Activated B cell treated with CpG ODN at 0.5 μM for 24 hours (primary cell): Measurements from ENCODE around the gene MEAF6. TPM values are rescaled to one million over a fixed set of nuclear protein-coding genes. Genes with fewer than 3 reads are reported as not detected.
A peak's percentile ranks its signal among the peaks of the same experiment; 100 is the strongest.
"Not testable (repeated sequence)": the region's sequence is repeated elsewhere in the genome, so short reads cannot be mapped to it uniquely, and the experiment has no call there.

Source experiments
- ATAC-seq: fragments of 200-7000 bp; cut with Tn5 transposase; one replicate; pipeline ENCODE4 v1.10.0; 2021; ENCODE audit warnings: low read depth, mild to moderate bottlenecking, moderate library complexity
- CTCF ChIA-PET: fragments of 350-600 bp; sonication (Branson Sonifier 250); formaldehyde crosslinking; loops from one replicate; lab custom pipeline; 2021; ENCODE audit warnings: antibody characterized with exemption; lab: Charles Lee
- POLR2A ChIA-PET: fragments of 350-600 bp; sonication (Branson Sonifier 250); formaldehyde crosslinking; loops from one replicate; lab custom pipeline; 2021; ENCODE audit warnings: antibody characterized with exemption; lab: Charles Lee
- DNase-seq: peaks from one replicate; pipeline ENCODE4 v3.0.0; 2022
- H3K27ac Mint-ChIP-seq: one replicate; pipeline ENCODE4 v1.8.0; 2020; ENCODE audit warnings: mixed read lengths
- H3K27me3 Mint-ChIP-seq: one replicate; pipeline ENCODE4 v1.8.0; 2021; ENCODE audit warnings: mixed read lengths
- H3K36me3 Mint-ChIP-seq: one replicate; pipeline ENCODE4 v1.8.0; 2021; ENCODE audit warnings: low read depth, mixed read lengths
- H3K4me1 Mint-ChIP-seq: one replicate; pipeline ENCODE4 v1.8.0; 2021; ENCODE audit warnings: mixed read lengths
- H3K4me3 Mint-ChIP-seq: one replicate; pipeline ENCODE4 v1.8.0; 2020; ENCODE audit warnings: mild to moderate bottlenecking, mixed read lengths
- H3K9me3 Mint-ChIP-seq: one replicate; pipeline ENCODE4 v1.8.0; 2020; ENCODE audit warnings: mixed read lengths
- intact Hi-C: fragments of 100-400 bp; cut with micrococcal nuclease; formaldehyde crosslinking; loops from one replicate; pipeline ENCODE4 v1.15.1; 2024
- total RNA-seq: library from RNA; stranded (reverse); gene quantifications from 2 replicates; pipeline ENCODE4 v1.2.3, GENCODE V29; 2022
- TF ChIP-seq, protein P1 (sequence below): fragments of 200-600 bp; IDR thresholded peaks from one replicate; pipeline ENCODE4 v1.8.0; 2022; ENCODE audit warnings: antibody characterized with exemption, mild to moderate bottlenecking

Gene MEAF6
- total RNA-seq, 1 donor from 2014 or later = 59.9 TPM

DNA sequence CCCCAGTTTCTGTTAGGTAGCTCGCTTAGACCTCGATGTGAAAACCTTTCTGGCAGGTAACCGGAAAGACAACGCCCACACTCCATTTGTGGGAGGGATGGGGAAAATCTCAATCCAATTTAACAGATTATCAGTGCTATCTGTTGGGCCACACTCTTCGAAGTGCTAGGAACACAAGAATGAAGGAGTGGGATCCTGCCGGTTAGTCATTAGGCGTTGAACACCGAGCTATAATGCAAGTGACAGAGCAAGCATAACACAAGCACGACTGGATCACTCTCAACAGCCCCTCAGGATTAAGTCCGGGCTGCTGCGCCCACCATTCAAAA is 39.0 kb upstream of the MEAF6 start:
- peaks cover 9% of the 10 kb centered on the region for H3K27me3 Mint-ChIP-seq
- ChIA-PET POLR2A (interaction anchor here (0.9 to 1.4 kb wide), 8 partner anchors 11 to 378 kb away, joined by 3 to 8 read pairs (median 5); partner anchors contain the start of genes CDCA8, MEAF6 and ZC3H12A), CTCF (interaction anchor here (1.4 to 1.5 kb wide), 3 partner anchors 39 to 66 kb away, joined by 3 to 5 read pairs (median 4); no protein-coding TSS in a partner anchor)
- H3K36me3 Mint-ChIP-seq = peaks cover 47% of the 10 kb centered on the region
- H3K4me3 Mint-ChIP-seq = peak overlapping the region; percentile 96
- ATAC-seq = peak; percentile 6
- intact Hi-C loops = loop anchor here (5.0 kb wide), 1 partner anchor 96 kb away; no protein-coding TSS in a partner anchor
- H3K27ac Mint-ChIP-seq = peak overlapping the region; percentile 95
- H3K9me3 Mint-ChIP-seq = no peaks in the 10 kb centered on the region
- H3K4me1 Mint-ChIP-seq = peaks cover 34% of the 10 kb centered on the region
- DNase-seq = no peak
- TF ChIP-seq, protein P1, sequence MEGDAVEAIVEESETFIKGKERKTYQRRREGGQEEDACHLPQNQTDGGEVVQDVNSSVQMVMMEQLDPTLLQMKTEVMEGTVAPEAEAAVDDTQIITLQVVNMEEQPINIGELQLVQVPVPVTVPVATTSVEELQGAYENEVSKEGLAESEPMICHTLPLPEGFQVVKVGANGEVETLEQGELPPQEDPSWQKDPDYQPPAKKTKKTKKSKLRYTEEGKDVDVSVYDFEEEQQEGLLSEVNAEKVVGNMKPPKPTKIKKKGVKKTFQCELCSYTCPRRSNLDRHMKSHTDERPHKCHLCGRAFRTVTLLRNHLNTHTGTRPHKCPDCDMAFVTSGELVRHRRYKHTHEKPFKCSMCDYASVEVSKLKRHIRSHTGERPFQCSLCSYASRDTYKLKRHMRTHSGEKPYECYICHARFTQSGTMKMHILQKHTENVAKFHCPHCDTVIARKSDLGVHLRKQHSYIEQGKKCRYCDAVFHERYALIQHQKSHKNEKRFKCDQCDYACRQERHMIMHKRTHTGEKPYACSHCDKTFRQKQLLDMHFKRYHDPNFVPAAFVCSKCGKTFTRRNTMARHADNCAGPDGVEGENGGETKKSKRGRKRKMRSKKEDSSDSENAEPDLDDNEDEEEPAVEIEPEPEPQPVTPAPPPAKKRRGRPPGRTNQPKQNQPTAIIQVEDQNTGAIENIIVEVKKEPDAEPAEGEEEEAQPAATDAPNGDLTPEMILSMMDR = no peak

DNA sequence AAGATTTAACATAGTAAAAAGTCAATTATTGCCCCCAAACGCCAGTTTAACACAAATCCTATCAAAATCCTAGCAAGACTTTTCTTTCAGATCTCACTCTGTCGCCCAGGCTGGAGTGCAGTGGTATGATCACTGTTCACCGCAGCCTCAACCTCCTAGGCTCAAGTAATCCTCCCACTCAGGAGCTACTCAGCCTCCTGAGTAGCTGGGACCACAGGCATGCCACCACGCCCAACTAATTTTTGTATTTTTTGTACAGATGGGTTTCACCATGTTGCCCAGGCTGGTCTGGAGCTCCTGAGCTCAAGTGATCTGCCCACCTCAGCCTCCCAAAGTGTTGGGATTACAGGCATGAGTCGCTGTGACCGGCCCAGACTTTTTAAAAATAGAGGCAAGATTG is 34.8 kb upstream of the MEAF6 start:
- peaks cover 82% of the 10 kb centered on the region for H3K36me3 Mint-ChIP-seq
- ChIA-PET CTCF (interaction anchor here (1.3 to 1.7 kb wide), 2 partner anchors 35 to 62 kb away, joined by 4 to 5 read pairs; partner anchors contain the start of gene MEAF6), POLR2A (interaction anchor here (0.7 kb wide), 1 partner anchor 17 kb away, joined by 3 read pairs; no protein-coding TSS in a partner anchor)
- H3K27ac Mint-ChIP-seq = no peak overlapping the region
- no peaks in the 10 kb centered on the region for H3K27me3 Mint-ChIP-seq
- TF ChIP-seq, protein P1 = no peak
- no peak overlapping the region for H3K4me3 Mint-ChIP-seq
- intact Hi-C loops = no loop called here
- DNase-seq (no peak), ATAC-seq (no peak)
- peaks cover 34% of the 10 kb centered on the region for H3K4me1 Mint-ChIP-seq
- no peaks in the 10 kb centered on the region for H3K9me3 Mint-ChIP-seq

DNA sequence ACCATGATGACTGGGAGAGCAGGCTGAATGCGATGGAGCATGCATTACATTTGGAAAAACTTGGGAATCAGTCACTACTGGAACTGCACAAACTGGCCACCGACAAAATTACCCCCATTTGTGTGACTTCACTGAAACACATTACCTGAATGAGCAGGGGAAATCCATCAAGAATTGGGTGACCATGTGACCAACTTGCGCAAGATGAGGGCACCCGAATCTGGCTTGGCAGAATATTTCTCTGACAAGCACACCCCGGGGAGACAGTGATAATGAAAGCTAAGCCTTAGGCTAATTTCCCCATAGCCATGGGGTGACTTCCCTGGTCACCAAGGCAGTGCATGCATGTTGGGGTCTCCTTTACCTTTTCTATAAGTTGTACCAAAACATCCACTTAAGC is 30.5 kb upstream of the MEAF6 start:
- Mint-ChIP-seq H3K27ac (no peak overlapping the region), H3K36me3 (peaks cover 78% of the 10 kb centered on the region), H3K9me3 (no peaks in the 10 kb centered on the region), H3K27me3 (no peaks in the 10 kb centered on the region), H3K4me3 (no peak overlapping the region), H3K4me1 (peaks cover 6% of the 10 kb centered on the region)
- intact Hi-C loops = no loop called here
- ATAC-seq (no peak), DNase-seq (no peak)
- CTCF ChIA-PET = no interaction called here
- POLR2A ChIA-PET = no interaction called here
- TF ChIP-seq, protein P1 = no peak

DNA sequence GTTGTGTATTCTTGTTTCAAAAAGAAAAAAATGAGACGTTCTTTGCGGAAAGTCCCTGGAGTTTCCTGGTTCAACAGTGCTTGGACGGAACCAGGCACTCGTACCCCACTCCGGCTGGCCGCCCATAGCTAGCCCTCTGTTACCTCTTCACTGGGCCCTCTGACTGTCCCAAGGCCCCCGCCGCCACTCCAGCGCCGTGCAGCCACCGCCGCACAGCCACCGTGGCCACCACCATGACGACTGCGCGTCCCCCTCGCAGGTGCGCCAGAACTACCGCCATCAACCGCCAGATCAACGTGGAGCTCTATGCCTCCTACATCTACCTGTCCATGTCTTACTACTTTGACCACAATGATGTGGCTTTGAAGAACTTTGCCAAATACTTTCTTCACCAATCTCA is 30.0 kb upstream of the MEAF6 start:
- POLR2A ChIA-PET = no interaction called here
- H3K36me3 Mint-ChIP-seq = peaks cover 78% of the 10 kb centered on the region
- peaks cover 1% of the 10 kb centered on the region for H3K4me1 Mint-ChIP-seq

DNA sequence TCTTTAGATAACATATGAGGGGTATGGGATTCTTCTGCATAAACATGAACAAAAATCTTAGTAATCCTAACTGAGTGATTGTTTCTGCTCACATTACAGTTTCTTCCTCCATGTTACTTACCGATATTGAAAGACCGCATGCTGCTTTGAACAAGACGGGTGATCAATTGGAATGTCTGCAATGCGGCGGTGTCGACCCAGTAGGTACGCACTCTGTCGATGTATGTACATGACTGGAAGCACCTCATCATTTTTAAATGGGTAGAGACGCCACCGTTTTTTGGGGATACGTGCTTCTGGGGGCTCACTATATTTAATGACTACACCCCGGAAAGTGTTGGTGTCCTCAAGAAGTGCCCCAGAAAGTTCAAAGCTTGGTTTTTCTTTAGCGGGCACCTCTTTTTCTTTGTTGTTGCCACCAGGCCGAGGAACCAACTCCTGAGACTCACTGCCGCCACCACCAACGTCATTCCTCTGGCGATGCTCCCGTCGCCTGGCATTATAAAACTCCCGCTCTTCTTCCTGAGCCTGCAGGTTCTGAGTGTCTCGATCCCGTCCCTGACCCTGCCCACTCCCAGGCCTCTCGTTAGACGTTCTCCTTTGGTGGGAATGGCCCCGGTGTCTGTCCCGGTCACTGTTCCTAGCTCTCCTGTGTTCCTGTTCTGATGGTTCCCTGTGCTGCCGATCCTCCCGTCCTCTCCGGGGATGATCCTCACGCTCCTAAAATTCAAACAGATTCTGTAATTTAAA is 25.6 kb upstream of the MEAF6 start:
- intact Hi-C loops = no loop called here
- no peak overlapping the region for H3K27ac Mint-ChIP-seq
- POLR2A ChIA-PET = no interaction called here
- H3K36me3 Mint-ChIP-seq = peaks cover 83% of the 10 kb centered on the region
- peaks cover 1% of the 10 kb centered on the region for H3K4me1 Mint-ChIP-seq
- TF ChIP-seq, protein P1 = no peak
- H3K4me3 Mint-ChIP-seq = no peak overlapping the region
- H3K27me3 Mint-ChIP-seq = no peaks in the 10 kb centered on the region
- CTCF ChIA-PET = no interaction called here
- H3K9me3 Mint-ChIP-seq = no peaks in the 10 kb centered on the region
- ATAC-seq (no peak), DNase-seq (no peak)

More for the DNA sequence above, 30.0 kb upstream of the MEAF6 start:
- TF ChIP-seq, protein P1 = no peak
- intact Hi-C loops = no loop called here
- ATAC-seq (no peak), DNase-seq (no peak)
- Mint-ChIP-seq H3K9me3 (no peaks in the 10 kb centered on the region), H3K4me3 (no peak overlapping the region), H3K27me3 (no peaks in the 10 kb centered on the region), H3K27ac (no peak overlapping the region)
- CTCF ChIA-PET = no interaction called here

DNA sequence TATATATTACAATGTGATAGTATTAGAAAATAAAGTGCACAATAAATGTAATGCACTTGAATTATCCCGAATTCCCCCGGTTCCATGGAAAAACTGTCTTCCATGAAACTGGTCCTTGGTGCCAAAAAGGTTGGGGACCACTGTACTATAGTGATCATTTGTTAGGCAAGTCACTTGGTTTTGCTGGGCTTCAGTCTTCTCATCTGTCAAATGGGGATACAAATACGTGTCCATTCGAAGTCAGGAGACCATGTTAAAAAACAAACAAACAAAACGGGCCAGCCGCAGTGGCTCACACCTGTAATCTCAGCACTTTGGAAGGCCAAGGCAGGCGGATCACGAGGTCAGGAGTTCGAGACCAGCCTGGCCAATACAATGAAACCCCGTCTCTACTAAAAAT is 24.6 kb upstream of the MEAF6 start:
- H3K9me3 Mint-ChIP-seq, ATAC-seq, intact Hi-C loops, CTCF ChIA-PET, H3K27ac Mint-ChIP-seq, H3K27me3 Mint-ChIP-seq, DNase-seq, POLR2A ChIA-PET, H3K4me3 Mint-ChIP-seq, H3K4me1 Mint-ChIP-seq: not testable (repeated sequence)
- peaks cover 80% of the 10 kb centered on the region for H3K36me3 Mint-ChIP-seq
